HL-60 (cell line): ENCODE measurements around the gene SYK.
"Not testable (repeated sequence)": the region's sequence is repeated elsewhere in the genome, so short reads cannot be mapped to it uniquely, and the experiment has no call there.

Experiments
- POLR2AphosphoS5 ChIP-seq: IDR thresholded peaks from 2 replicates; pipeline ENCODE4 v1.6.1; 2012; ENCODE audit warnings: low read depth
- SPI1 ChIP-seq: IDR thresholded peaks from 2 replicates; pipeline ENCODE4 v1.6.1; 2012; ENCODE audit warnings: low read depth, mild to moderate bottlenecking, borderline replicate concordance
- TF ChIP-seq, protein P1 (sequence below): IDR thresholded peaks from one replicate; pipeline ENCODE4 v1.5.1; 2011; ENCODE audit warnings: low read length, control low read depth, inconsistent platforms; ENCODE audit not compliant: insufficient read depth

DNA sequence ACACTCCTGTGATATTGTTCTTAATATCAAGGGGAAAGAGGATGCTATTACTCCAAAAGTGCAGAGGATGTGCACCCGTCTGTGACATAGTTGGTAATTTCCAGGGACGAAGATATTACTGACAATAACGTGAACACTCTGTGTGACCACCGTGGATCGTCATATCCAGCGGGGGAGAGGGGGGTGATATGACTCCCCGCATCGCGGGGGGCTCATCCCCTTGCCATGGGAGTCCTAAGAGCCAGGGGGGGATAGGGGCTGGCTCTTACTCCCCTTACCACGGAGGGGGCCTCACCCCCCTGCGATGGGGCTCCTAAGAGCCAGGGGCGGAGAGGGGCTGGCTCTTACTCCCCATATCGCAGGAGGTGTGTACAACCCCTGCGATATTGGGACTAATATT lies 41.0 kb upstream of the SYK start:
- TF ChIP-seq, protein P1, sequence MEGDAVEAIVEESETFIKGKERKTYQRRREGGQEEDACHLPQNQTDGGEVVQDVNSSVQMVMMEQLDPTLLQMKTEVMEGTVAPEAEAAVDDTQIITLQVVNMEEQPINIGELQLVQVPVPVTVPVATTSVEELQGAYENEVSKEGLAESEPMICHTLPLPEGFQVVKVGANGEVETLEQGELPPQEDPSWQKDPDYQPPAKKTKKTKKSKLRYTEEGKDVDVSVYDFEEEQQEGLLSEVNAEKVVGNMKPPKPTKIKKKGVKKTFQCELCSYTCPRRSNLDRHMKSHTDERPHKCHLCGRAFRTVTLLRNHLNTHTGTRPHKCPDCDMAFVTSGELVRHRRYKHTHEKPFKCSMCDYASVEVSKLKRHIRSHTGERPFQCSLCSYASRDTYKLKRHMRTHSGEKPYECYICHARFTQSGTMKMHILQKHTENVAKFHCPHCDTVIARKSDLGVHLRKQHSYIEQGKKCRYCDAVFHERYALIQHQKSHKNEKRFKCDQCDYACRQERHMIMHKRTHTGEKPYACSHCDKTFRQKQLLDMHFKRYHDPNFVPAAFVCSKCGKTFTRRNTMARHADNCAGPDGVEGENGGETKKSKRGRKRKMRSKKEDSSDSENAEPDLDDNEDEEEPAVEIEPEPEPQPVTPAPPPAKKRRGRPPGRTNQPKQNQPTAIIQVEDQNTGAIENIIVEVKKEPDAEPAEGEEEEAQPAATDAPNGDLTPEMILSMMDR: not testable (repeated sequence)
- not testable (repeated sequence) for TF ChIP-seq POLR2AphosphoS5, SPI1
